Panc1 (cell line): ENCODE measurements around the gene ZMIZ2. TPM values are rescaled to one million over a fixed set of nuclear protein-coding genes. Genes with fewer than 3 reads are reported as not detected.

Experiments used
- ATAC-seq: fragments of 200-7000 bp; cut with Tn5 transposase; 2 replicates; pipeline ENCODE4 v1.9.1; 2020; ENCODE audit warnings: mild to moderate bottlenecking, moderate library complexity
- BruUV-seq: library from RNA; stranded (reverse); fragments of 400-500 nt; replicated peaks from 2 replicates; lab custom pipeline; 2021; lab: Mats Ljungman, UMichigan
- CTCF ChIA-PET: fragments of 300-600 bp; sonication (Branson Sonifier 250); formaldehyde crosslinking; loops from one replicate; lab custom pipeline; 2022; ENCODE audit warnings: antibody characterized with exemption; lab: Charles Lee
- POLR2A ChIA-PET: fragments of 300-600 bp; sonication (Branson Sonifier 250); formaldehyde crosslinking; loops from one replicate; lab custom pipeline; 2022; ENCODE audit warnings: antibody characterized with exemption; lab: Charles Lee
- DNase-seq: peaks from one replicate; pipeline ENCODE4 v3.0.0-alpha.2; 2010; ENCODE audit warnings: low read depth, low spot score
- H3K27ac ChIP-seq: 2 replicates; pipeline ENCODE4 v1.5.1; 2011; ENCODE audit warnings: mild to moderate bottlenecking, low read length, inconsistent platforms
- H3K27me3 ChIP-seq: fragments of 200-500 bp; sonication (Bioruptor generic); 2 replicates; pipeline ENCODE4 v1.6.0; 2014; ENCODE audit warnings: low read length, inconsistent platforms; ENCODE audit not compliant: control insufficient read depth, insufficient read depth
- H3K36me3 ChIP-seq: fragments of 200-500 bp; sonication (Bioruptor generic); 2 replicates; pipeline ENCODE4 v1.5.1; 2014; ENCODE audit warnings: inconsistent platforms, mild to moderate bottlenecking, low read length, moderate library complexity; ENCODE audit not compliant: control insufficient read depth, insufficient read depth
- H3K4me1 ChIP-seq: 2 replicates; pipeline ENCODE4 v1.5.1; 2011; ENCODE audit warnings: inconsistent platforms, mild to moderate bottlenecking, low read length, moderate library complexity; ENCODE audit not compliant: control insufficient read depth, insufficient read depth
- H3K4me3 ChIP-seq, 2 experiments: 2 replicates each; pipeline ENCODE4 v1.5.1; 2011 to 2012; ENCODE audit warnings: low read depth in 2 of 2, low read length in 2 of 2, mild to moderate bottlenecking in 2 of 2, inconsistent platforms in 1 of 2, moderate library complexity in 1 of 2
- H3K9me3 ChIP-seq: fragments of 200-500 bp; sonication (Bioruptor generic); 2 replicates; pipeline ENCODE4 v1.5.1; 2014; ENCODE audit warnings: low read depth, mild to moderate bottlenecking, inconsistent platforms, low read length, moderate library complexity; ENCODE audit not compliant: control insufficient read depth, insufficient read depth
- POLR2AphosphoS5 ChIP-seq: IDR thresholded peaks from 2 replicates; pipeline ENCODE4 v1.6.1; 2012; ENCODE audit warnings: mild to moderate bottlenecking, low read depth, low read length, moderate library complexity
- SIN3A ChIP-seq: IDR thresholded peaks from 2 replicates; pipeline ENCODE4 v1.6.1; 2012; ENCODE audit warnings: low read depth, mild to moderate bottlenecking, low read length, moderate library complexity, borderline replicate concordance; ENCODE audit not compliant: insufficient read depth
- TCF7L2 ChIP-seq: IDR thresholded peaks from 2 replicates; pipeline ENCODE4 v1.6.1; 2011; ENCODE audit warnings: mild to moderate bottlenecking, low read depth, low read length, inconsistent platforms
- in situ Hi-C: cut with HindIII; loops from 2 replicates; pipeline ENCODE4 v1.10.0; 2016; ENCODE audit warnings: low sequenced_read_pairs, low pct_unique_long_range_greater_than_20kb
- intact Hi-C: fragments of 100-400 bp; cut with micrococcal nuclease; formaldehyde crosslinking; loops from one replicate; pipeline ENCODE4 v1.10.0; 2022; ENCODE audit not compliant: unreplicated experiment
- total RNA-seq: library from RNA; stranded (reverse); gene quantifications from one replicate; pipeline ENCODE4 v1.2.1, GENCODE V29; 2021; ENCODE audit not compliant: unreplicated experiment
- TF ChIP-seq, protein P1 (sequence below): fragments of 450-650 bp; IDR thresholded peaks from 2 replicates; pipeline ENCODE4 v1.5.1; 2017; ENCODE audit warnings: mild to moderate bottlenecking
- TF ChIP-seq, protein P2 (sequence below), 2 experiments: IDR thresholded peaks; 2 replicates each; pipeline ENCODE4 v1.6.1; 2011 to 2012; ENCODE audit warnings: low read depth in 2 of 2, control low read depth in 1 of 2, low read length in 1 of 2, mild to moderate bottlenecking in 1 of 2, moderate library complexity in 1 of 2; ENCODE audit not compliant: insufficient read depth in 1 of 2

ZMIZ2 gene
- total RNA-seq, 1 experiment from 2014 or later: 137 TPM

DNA sequence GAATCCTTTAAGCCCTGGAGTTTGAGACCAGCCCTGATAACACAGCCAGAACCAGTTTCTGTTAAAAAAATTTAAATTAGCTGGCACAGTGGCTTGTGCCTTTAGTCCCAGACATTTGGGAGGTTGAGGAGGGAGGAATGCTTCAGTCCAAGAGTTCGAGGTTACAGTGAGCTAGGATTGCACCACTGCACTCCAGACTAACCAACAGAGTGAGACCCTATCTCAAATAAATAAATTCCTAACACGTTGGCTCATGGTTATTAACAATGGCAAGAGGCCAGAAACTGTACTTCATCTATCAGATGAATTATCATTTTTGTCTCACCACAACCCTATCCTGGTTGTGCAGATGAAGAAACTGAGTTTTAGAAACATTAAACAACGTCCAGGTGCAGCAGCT lies 45.7 kb downstream of the ZMIZ2 start:
- no TSS peak for BruUV-seq
- in situ Hi-C loops: no loop called here
- TF ChIP-seq, protein P1, sequence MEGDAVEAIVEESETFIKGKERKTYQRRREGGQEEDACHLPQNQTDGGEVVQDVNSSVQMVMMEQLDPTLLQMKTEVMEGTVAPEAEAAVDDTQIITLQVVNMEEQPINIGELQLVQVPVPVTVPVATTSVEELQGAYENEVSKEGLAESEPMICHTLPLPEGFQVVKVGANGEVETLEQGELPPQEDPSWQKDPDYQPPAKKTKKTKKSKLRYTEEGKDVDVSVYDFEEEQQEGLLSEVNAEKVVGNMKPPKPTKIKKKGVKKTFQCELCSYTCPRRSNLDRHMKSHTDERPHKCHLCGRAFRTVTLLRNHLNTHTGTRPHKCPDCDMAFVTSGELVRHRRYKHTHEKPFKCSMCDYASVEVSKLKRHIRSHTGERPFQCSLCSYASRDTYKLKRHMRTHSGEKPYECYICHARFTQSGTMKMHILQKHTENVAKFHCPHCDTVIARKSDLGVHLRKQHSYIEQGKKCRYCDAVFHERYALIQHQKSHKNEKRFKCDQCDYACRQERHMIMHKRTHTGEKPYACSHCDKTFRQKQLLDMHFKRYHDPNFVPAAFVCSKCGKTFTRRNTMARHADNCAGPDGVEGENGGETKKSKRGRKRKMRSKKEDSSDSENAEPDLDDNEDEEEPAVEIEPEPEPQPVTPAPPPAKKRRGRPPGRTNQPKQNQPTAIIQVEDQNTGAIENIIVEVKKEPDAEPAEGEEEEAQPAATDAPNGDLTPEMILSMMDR: no peak
- TF ChIP-seq POLR2AphosphoS5 (no peak), TCF7L2 (no peak), SIN3A (no peak)
- TF ChIP-seq, protein P2, sequence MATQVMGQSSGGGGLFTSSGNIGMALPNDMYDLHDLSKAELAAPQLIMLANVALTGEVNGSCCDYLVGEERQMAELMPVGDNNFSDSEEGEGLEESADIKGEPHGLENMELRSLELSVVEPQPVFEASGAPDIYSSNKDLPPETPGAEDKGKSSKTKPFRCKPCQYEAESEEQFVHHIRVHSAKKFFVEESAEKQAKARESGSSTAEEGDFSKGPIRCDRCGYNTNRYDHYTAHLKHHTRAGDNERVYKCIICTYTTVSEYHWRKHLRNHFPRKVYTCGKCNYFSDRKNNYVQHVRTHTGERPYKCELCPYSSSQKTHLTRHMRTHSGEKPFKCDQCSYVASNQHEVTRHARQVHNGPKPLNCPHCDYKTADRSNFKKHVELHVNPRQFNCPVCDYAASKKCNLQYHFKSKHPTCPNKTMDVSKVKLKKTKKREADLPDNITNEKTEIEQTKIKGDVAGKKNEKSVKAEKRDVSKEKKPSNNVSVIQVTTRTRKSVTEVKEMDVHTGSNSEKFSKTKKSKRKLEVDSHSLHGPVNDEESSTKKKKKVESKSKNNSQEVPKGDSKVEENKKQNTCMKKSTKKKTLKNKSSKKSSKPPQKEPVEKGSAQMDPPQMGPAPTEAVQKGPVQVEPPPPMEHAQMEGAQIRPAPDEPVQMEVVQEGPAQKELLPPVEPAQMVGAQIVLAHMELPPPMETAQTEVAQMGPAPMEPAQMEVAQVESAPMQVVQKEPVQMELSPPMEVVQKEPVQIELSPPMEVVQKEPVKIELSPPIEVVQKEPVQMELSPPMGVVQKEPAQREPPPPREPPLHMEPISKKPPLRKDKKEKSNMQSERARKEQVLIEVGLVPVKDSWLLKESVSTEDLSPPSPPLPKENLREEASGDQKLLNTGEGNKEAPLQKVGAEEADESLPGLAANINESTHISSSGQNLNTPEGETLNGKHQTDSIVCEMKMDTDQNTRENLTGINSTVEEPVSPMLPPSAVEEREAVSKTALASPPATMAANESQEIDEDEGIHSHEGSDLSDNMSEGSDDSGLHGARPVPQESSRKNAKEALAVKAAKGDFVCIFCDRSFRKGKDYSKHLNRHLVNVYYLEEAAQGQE (IDR thresholded peaks at IDR 0.05; ENCODE audit: insufficient read depth in 1 of 2, low read depth in 2 of 2, low read length in 1 of 2): no peak
- Histone ChIP-seq H3K27me3 (no peaks in the 10 kb centered on the region), H3K4me1 (peaks cover 18% of the 10 kb centered on the region), H3K36me3 (peaks cover 13% of the 10 kb centered on the region), H3K27ac (peak overlapping the region; percentile 40; the same call in 1 of the 2 replicates), H3K9me3 (no peaks in the 10 kb centered on the region), H3K4me3 (no peak overlapping the region)
- ChIA-PET POLR2A (interaction anchor here (0.6 to 0.9 kb wide), 2 partner anchors 47 to 53 kb away, joined by 3 read pairs; partner anchors contain the start of gene H2AZ2), CTCF (no interaction called here)
- intact Hi-C loops: no loop called here
- ATAC-seq (no peak), DNase-seq (no peak)

DNA sequence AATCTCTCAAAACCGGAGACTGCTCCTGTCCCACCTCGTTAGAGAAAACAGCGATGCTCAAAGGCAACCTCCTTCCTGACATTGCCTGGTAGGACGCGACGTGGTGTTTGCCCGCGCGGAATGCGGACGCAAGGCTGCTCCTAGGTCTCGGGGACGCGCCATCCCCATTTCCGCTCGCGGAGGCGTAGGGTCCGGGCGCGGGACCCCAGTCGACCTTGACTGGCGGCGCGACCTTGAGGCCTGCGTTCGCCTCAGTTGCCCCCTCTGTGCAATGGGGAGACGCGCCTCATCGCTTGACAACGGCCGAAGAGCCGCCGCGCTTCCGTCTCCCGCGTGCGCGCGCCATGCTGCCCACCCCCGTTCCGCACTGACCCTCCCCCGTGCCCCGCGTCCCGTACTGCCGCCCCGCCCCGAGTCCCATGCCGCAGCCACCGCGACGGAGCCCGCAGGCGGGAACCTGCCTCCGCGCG lies 47.4 kb downstream of the ZMIZ2 start:
- intact Hi-C loops: loop anchor here (5.0 kb wide), 1 partner anchor 209 kb away; no protein-coding TSS in a partner anchor
- peak; percentile 60 for ATAC-seq
- BruUV-seq: no TSS peak

More for the DNA sequence above, 47.4 kb downstream of the ZMIZ2 start:
- POLR2A ChIA-PET: no interaction called here
- Histone ChIP-seq H3K4me3 (peak overlapping the region; percentile 82 to 97), H3K9me3 (no peaks in the 10 kb centered on the region), H3K27ac (peak overlapping the region; percentile 94), H3K4me1 (peaks cover 24% of the 10 kb centered on the region), H3K27me3 (no peaks in the 10 kb centered on the region), H3K36me3 (peaks cover 22% of the 10 kb centered on the region)
- CTCF ChIA-PET: no interaction called here
- in situ Hi-C loops: no loop called here
- DNase-seq: no peak
- TF ChIP-seq POLR2AphosphoS5: no peak
- TF ChIP-seq, protein P1: no peak
- no peak for TF ChIP-seq TCF7L2
- TF ChIP-seq, protein P2 (IDR thresholded peaks at IDR 0.05; ENCODE audit: insufficient read depth in 1 of 2, low read depth in 2 of 2, low read length in 1 of 2): 0 out of 4 replicates have a peak, but pooled peaks have one; percentile 4 to 41
- TF ChIP-seq SIN3A: peak; percentile 91; the same call in 1 of the 2 replicates
